Fibroblast of lung (primary cell): Measurements from ENCODE around the gene ROBO1. TPM values are rescaled to one million over a fixed set of nuclear protein-coding genes. Genes with fewer than 3 reads are reported as not detected.

ENCODE experiments used
- DNase-seq, 2 donors: peaks; one replicate each; pipeline versions ENCODE4 v3.0.0 to v3.0.0-alpha.2; 2010; ENCODE audit warnings: low read depth in 2 of 2
- H2AFZ ChIP-seq: 2 replicates; pipeline ENCODE4 v1.5.1; 2012; ENCODE audit warnings: low read length, control low read depth, inconsistent platforms
- H3K27ac ChIP-seq: 2 replicates; pipeline ENCODE4 v1.5.1; 2011; ENCODE audit warnings: low read length, control low read depth; ENCODE audit not compliant: insufficient read depth
- H3K27me3 ChIP-seq: 2 replicates; pipeline ENCODE4 v1.5.1; 2011; ENCODE audit warnings: mild to moderate bottlenecking, low read length; ENCODE audit not compliant: control insufficient read depth, insufficient read depth
- H3K36me3 ChIP-seq: 2 replicates; pipeline ENCODE4 v1.5.1; 2011; ENCODE audit warnings: low read length; ENCODE audit not compliant: control insufficient read depth, insufficient read depth
- H3K4me1 ChIP-seq: 2 replicates; pipeline ENCODE4 v1.5.1; 2011; ENCODE audit warnings: low read length; ENCODE audit not compliant: control insufficient read depth, insufficient read depth; ENCODE audit errors: extremely low read depth
- H3K4me2 ChIP-seq: 2 replicates; pipeline ENCODE4 v1.5.1; 2011; ENCODE audit warnings: low read length, control low read depth; ENCODE audit not compliant: insufficient read depth; ENCODE audit errors: extremely low read depth
- H3K4me3 ChIP-seq, 4 experiments: fragments of 200-600 bp in 1 of 4; sonication (generic) in 1 of 4; replicated peaks in 1 of 4; 2 replicates each; pipeline ENCODE4 v1.5.1; 2011 to 2016; ENCODE audit warnings: low read length in 4 of 4, low read depth in 3 of 4, mild to moderate bottlenecking in 3 of 4, control low read depth in 2 of 4, inconsistent platforms in 1 of 4, mixed read lengths in 1 of 4; ENCODE audit not compliant: insufficient read depth in 1 of 4; ENCODE audit errors: control extremely low read depth in 1 of 4
- H3K79me2 ChIP-seq: 2 replicates; pipeline ENCODE4 v1.5.1; 2012; ENCODE audit warnings: mild to moderate bottlenecking, low read length, inconsistent platforms; ENCODE audit not compliant: control insufficient read depth, insufficient read depth
- H3K9ac ChIP-seq: 2 replicates; pipeline ENCODE4 v1.5.1; 2011; ENCODE audit warnings: mild to moderate bottlenecking, low read length, control low read depth; ENCODE audit not compliant: insufficient read depth
- H3K9me3 ChIP-seq: 2 replicates; pipeline ENCODE4 v1.5.1; 2012; ENCODE audit warnings: low read depth, low read length; ENCODE audit not compliant: control insufficient read depth, insufficient read depth
- H4K20me1 ChIP-seq: 2 replicates; pipeline ENCODE4 v1.5.1; 2011; ENCODE audit warnings: low read length; ENCODE audit not compliant: control insufficient read depth, insufficient read depth; ENCODE audit errors: extremely low read depth
- CTCF ChIP-seq, 2 donors: IDR thresholded peaks in 1 of 2; conservative IDR thresholded peaks in 1 of 2; 1 replicate in 1 of 2; 2 replicates in 1 of 2; pipeline ENCODE4 v1.5.1; 2011 to 2012; ENCODE audit warnings: low read length in 2 of 2, control low read depth in 1 of 2, inconsistent platforms in 1 of 2, low read depth in 1 of 2, mild to moderate bottlenecking in 1 of 2
- EZH2 ChIP-seq: IDR thresholded peaks from 2 replicates; pipeline ENCODE4 v1.5.1; 2012; ENCODE audit warnings: low read length, control low read depth, mild to moderate bottlenecking; ENCODE audit errors: missing control alignments
- polyA plus RNA-seq, 2 donors: library from polyadenylated mRNA; depleted of rRNA in 1 of 2; stranded (reverse) in 1 of 2; unstranded in 1 of 2; fragments of >200 nt; gene quantifications; 2 replicates each; pipeline ENCODE4 v1.2.1, GENCODE V29; 2011 to 2012; ENCODE audit warnings: missing spikeins in 1 of 2
- total RNA-seq: library from RNA; depleted of rRNA; stranded (reverse); fragments of >200 nt; gene quantifications from 2 replicates; pipeline ENCODE4 v1.2.1, GENCODE V29; 2014

Gene ROBO1
- total and polyA plus RNA-seq, 2 donors (not counting 1 experiment from before 2014, with no cell fraction given), result 53.8 to 104 TPM

GRCh38 chr3:79019924-79020173 is 747.9 kb downstream of the ROBO1 start:
- peak overlapping the region in 2 of 4 experiments; percentile 92 to 99 for H3K4me3 ChIP-seq
- no peaks in the 10 kb centered on the region for H3K27me3 ChIP-seq
- H3K79me2 ChIP-seq, result peaks cover 18% of the 10 kb centered on the region
- H3K27ac ChIP-seq, result no peak overlapping the region
- no peaks in the 10 kb centered on the region for H4K20me1 ChIP-seq
- H3K9ac ChIP-seq, result no peak overlapping the region
- TF ChIP-seq CTCF (conservative IDR thresholded peaks at IDR 0.05 in 1 of 2, IDR thresholded peaks at IDR 0.05 in 1 of 2; ENCODE audit: low read depth in 1 of 2, low read length in 2 of 2), result no peak
- no peak for TF ChIP-seq EZH2
- no peaks in the 10 kb centered on the region for H3K4me1 ChIP-seq
- no peaks in the 10 kb centered on the region for H3K36me3 ChIP-seq
- no peak for DNase-seq
- H2AFZ ChIP-seq, result peak overlapping the region; percentile 17
- H3K4me2 ChIP-seq, result peak overlapping the region; percentile 21
- H3K9me3 ChIP-seq, result no peaks in the 10 kb centered on the region

GRCh38 chr3:79019137-79019923 is 748.5 kb downstream of the ROBO1 start:
- peak overlapping the region; percentile 87 for H3K9ac ChIP-seq
- no peaks in the 10 kb centered on the region for H3K27me3 ChIP-seq
- peak overlapping the region; percentile 94 for H2AFZ ChIP-seq
- peak overlapping the region; percentile 80 for H3K4me2 ChIP-seq
- no peaks in the 10 kb centered on the region for H3K36me3 ChIP-seq
- DNase-seq, result peak; percentile 93 to 96
- no peaks in the 10 kb centered on the region for H4K20me1 ChIP-seq
- TF ChIP-seq EZH2 (no peak), CTCF (conservative IDR thresholded peaks at IDR 0.05 in 1 of 2, IDR thresholded peaks at IDR 0.05 in 1 of 2; ENCODE audit: low read depth in 1 of 2, low read length in 2 of 2) (no peak)
- H3K79me2 ChIP-seq, result peaks cover 18% of the 10 kb centered on the region
- no peaks in the 10 kb centered on the region for H3K9me3 ChIP-seq
- peak overlapping the region; percentile 96 for H3K27ac ChIP-seq
- no peaks in the 10 kb centered on the region for H3K4me1 ChIP-seq
- peak overlapping the region; percentile 87 to 99 (median 92) for H3K4me3 ChIP-seq

GRCh38 chr3:79018671-79019136 is 749.1 kb downstream of the ROBO1 start:
- DNase-seq, result peak; percentile 70 to 75
- peak overlapping the region; percentile 87 for H3K9ac ChIP-seq
- no peaks in the 10 kb centered on the region for H3K9me3 ChIP-seq
- H3K36me3 ChIP-seq, result no peaks in the 10 kb centered on the region
- peak overlapping the region; percentile 87 to 99 (median 92) for H3K4me3 ChIP-seq
- H3K27ac ChIP-seq, result peak overlapping the region; percentile 96
- H3K79me2 ChIP-seq, result peaks cover 18% of the 10 kb centered on the region
- no peaks in the 10 kb centered on the region for H3K4me1 ChIP-seq
- TF ChIP-seq EZH2 (no peak), CTCF (conservative IDR thresholded peaks at IDR 0.05 in 1 of 2, IDR thresholded peaks at IDR 0.05 in 1 of 2; ENCODE audit: low read depth in 1 of 2, low read length in 2 of 2) (peak; percentile 7 to 12)
- H4K20me1 ChIP-seq, result no peaks in the 10 kb centered on the region
- H3K4me2 ChIP-seq, result peak overlapping the region; percentile 89
- peak overlapping the region; percentile 82 for H2AFZ ChIP-seq
- H3K27me3 ChIP-seq, result no peaks in the 10 kb centered on the region
